Measurements from ENCODE around the gene PCDHGC4. TPM values are rescaled to one million over a fixed set of nuclear protein-coding genes. Genes with fewer than 3 reads are reported as not detected.

The PCDHGC4 gene
- total and polyA plus RNA-seq, 2 of the 8 experiments (the other 6 are each of a cell fraction or from before 2014, with no cell fraction given): 2.1 to 2.4 TPM

- TF ChIP-seq SIX5 (IDR thresholded peaks at IDR 0.05; ENCODE audit: low read depth, low read length) (no peak), SP1 (IDR thresholded peaks at IDR 0.05; ENCODE audit: low read depth, low read length) (no peak), YY1 (IDR thresholded peaks at IDR 0.05; ENCODE audit: low read depth, low read length) (no peak), SP2 (IDR thresholded peaks at IDR 0.05; ENCODE audit: low read length) (no peak), JUND (IDR thresholded peaks at IDR 0.05; ENCODE audit: low read length) (no peak)
- TF ChIP-seq, protein P1, sequence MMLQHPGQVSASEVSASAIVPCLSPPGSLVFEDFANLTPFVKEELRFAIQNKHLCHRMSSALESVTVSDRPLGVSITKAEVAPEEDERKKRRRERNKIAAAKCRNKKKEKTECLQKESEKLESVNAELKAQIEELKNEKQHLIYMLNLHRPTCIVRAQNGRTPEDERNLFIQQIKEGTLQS (IDR thresholded peaks at IDR 0.05; ENCODE audit: insufficient read depth, low read depth, low read length): no peak
These were observed 7.0 kb upstream of the PCDHGC4 start (continued) for GRCh38 chr5:141477815-141478214.
